Lower leg skin (tissue), 3 donors: Measurements from ENCODE around the gene KCNK13.

Experiments
- POLR2A ChIP-seq, 2 donors: fragments of 450-650 bp; IDR thresholded peaks; one replicate each; pipeline ENCODE4 v1.6.1; 2016 to 2017; ENCODE audit warnings: antibody characterized with exemption in 2 of 2, mild to moderate bottlenecking in 1 of 2, moderate library complexity in 1 of 2
- TF ChIP-seq, protein P1 (sequence below), 3 donors: fragments of 450-650 bp; IDR thresholded peaks; one replicate each; pipeline ENCODE4 v1.5.1; 2016; ENCODE audit warnings: antibody characterized with exemption in 3 of 3, mild to moderate bottlenecking in 3 of 3, moderate library complexity in 2 of 3

DNA sequence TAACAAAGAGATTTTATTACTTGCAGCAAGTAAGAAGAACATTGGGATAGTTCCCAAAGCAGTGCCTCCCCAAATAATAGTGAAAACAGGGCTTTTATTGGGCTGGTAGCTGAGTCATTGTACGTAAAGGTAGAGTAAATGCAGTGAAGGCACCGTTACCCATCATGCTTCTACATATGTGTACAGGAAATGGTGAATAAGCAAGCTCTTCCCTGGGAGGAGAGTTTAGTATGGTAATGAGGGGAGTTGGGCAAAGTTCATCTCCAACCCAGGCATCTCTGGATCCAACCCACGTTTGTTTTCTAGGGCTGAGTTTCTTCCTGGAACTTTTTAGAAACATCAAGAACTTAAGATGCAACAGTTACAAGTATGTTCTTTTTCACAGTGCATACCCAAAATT is 56.2 kb downstream of the KCNK13 start:
- TF ChIP-seq, protein P1, sequence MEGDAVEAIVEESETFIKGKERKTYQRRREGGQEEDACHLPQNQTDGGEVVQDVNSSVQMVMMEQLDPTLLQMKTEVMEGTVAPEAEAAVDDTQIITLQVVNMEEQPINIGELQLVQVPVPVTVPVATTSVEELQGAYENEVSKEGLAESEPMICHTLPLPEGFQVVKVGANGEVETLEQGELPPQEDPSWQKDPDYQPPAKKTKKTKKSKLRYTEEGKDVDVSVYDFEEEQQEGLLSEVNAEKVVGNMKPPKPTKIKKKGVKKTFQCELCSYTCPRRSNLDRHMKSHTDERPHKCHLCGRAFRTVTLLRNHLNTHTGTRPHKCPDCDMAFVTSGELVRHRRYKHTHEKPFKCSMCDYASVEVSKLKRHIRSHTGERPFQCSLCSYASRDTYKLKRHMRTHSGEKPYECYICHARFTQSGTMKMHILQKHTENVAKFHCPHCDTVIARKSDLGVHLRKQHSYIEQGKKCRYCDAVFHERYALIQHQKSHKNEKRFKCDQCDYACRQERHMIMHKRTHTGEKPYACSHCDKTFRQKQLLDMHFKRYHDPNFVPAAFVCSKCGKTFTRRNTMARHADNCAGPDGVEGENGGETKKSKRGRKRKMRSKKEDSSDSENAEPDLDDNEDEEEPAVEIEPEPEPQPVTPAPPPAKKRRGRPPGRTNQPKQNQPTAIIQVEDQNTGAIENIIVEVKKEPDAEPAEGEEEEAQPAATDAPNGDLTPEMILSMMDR (IDR thresholded peaks at IDR 0.05), result no peak
- TF ChIP-seq POLR2A (IDR thresholded peaks at IDR 0.05), result no peak
